HCT116 (cell line): Measurements from ENCODE around the gene PMM1. TPM values are rescaled to one million over a fixed set of nuclear protein-coding genes. Genes with fewer than 3 reads are reported as not detected.
"Not testable (repeated sequence)": the region's sequence is repeated elsewhere in the genome, so short reads cannot be mapped to it uniquely, and the experiment has no call there.

Experiments used
- ATAC-seq: fragments of 200-7000 bp; cut with Tn5 transposase; 2 replicates; pipeline ENCODE4 v1.9.1; 2020; ENCODE audit warnings: mild to moderate bottlenecking, moderate library complexity
- BruUV-seq: library from RNA; stranded (reverse); fragments of 400-500 nt; replicated peaks from 2 replicates; lab custom pipeline; 2021; lab: Mats Ljungman, UMichigan
- CTCF ChIA-PET: fragments of 300-600 bp; sonication (Branson Sonifier 250); formaldehyde crosslinking; loops from one replicate; lab custom pipeline; 2021; ENCODE audit warnings: antibody characterized with exemption; lab: Charles Lee
- POLR2A ChIA-PET: fragments of 300-600, 350-600 bp; sonication (Branson Sonifier 250); formaldehyde crosslinking; loops from one replicate; lab custom pipeline; 2021; ENCODE audit warnings: antibody characterized with exemption; lab: Charles Lee
- RAD21 ChIA-PET, 2 experiments: fragments of 300-600 bp; sonication (Branson Sonifier 250); formaldehyde crosslinking; loops; one replicate each; lab custom pipeline; 2023; ENCODE audit warnings: low total read pairs in 2 of 2; ENCODE audit not compliant: uncharacterized antibody in 2 of 2, unreplicated experiment in 2 of 2, low non-redundant PET in 1 of 2; lab: Charles Lee
- DNase-seq: peaks from one replicate; pipeline ENCODE4 v3.0.0-alpha.2; 2010; ENCODE audit warnings: low read depth, low spot score
- H2AFZ ChIP-seq: fragments of 200-600 bp; shearing (Covaris generic), sonication (generic); 2 replicates; pipeline ENCODE4 v1.6.1; 2017; ENCODE audit warnings: low read depth, mixed run types, mixed read lengths, antibody characterized with exemption, low read length; ENCODE audit not compliant: poor library complexity, severe bottlenecking
- H3K27ac ChIP-seq: 2 replicates; pipeline ENCODE4 v1.5.1; 2012; ENCODE audit warnings: low read depth, low read length
- H3K27me3 ChIP-seq: fragments of 200-600 bp; sonication (generic); 2 replicates; pipeline ENCODE4 v1.6.1; 2016; ENCODE audit warnings: mixed run types, low read length, mixed read lengths; ENCODE audit not compliant: insufficient read depth
- H3K36me3 ChIP-seq, 2 experiments: fragments of 200-500 bp in 1 of 2; fragments of 200-600 bp in 1 of 2; sonication (Bioruptor generic) in 1 of 2; sonication (generic) in 1 of 2; 2 replicates each; pipeline versions ENCODE4 v1.5.1 to v1.6.1; 2014 to 2016; ENCODE audit warnings: low read length in 2 of 2, inconsistent platforms in 1 of 2, mixed read lengths in 1 of 2, mixed run types in 1 of 2; ENCODE audit not compliant: insufficient read depth in 2 of 2, control insufficient read depth in 1 of 2
- H3K4me1 ChIP-seq, 2 experiments: fragments of 200-600 bp in 1 of 2; sonication (generic) in 1 of 2; 2 replicates each; pipeline versions ENCODE4 v1.5.1 to v1.6.1; 2012 to 2017; ENCODE audit warnings: low read length in 2 of 2, inconsistent platforms in 1 of 2, mild to moderate bottlenecking in 1 of 2, mixed read lengths in 1 of 2, mixed run types in 1 of 2, moderate library complexity in 1 of 2; ENCODE audit not compliant: insufficient read depth in 2 of 2, control insufficient read depth in 1 of 2
- H3K4me2 ChIP-seq: fragments of 200-600 bp; sonication (generic); 2 replicates; pipeline ENCODE4 v1.6.1; 2017; ENCODE audit warnings: mixed run types, low read length, mixed read lengths
- H3K4me3 ChIP-seq, 2 experiments: fragments of 200-600 bp in 1 of 2; sonication (generic) in 1 of 2; replicated peaks in 1 of 2; 2 replicates each; pipeline ENCODE4 v1.5.1; 2011 to 2016; ENCODE audit warnings: low read length in 2 of 2, control low read depth in 1 of 2, low read depth in 1 of 2, mild to moderate bottlenecking in 1 of 2, mixed read lengths in 1 of 2, mixed run types in 1 of 2
- H3K79me2 ChIP-seq: fragments of 200-600 bp; sonication (generic); 2 replicates; pipeline ENCODE4 v1.6.1; 2017; ENCODE audit warnings: mild to moderate bottlenecking, mixed run types, low read length, moderate library complexity, mixed read lengths; ENCODE audit not compliant: insufficient read depth
- H3K9ac ChIP-seq: fragments of 200-600 bp; sonication (generic); 2 replicates; pipeline ENCODE4 v1.6.1; 2016; ENCODE audit warnings: low read length, mixed read lengths
- H3K9me2 ChIP-seq: fragments of 200-600 bp; sonication (generic), shearing (Covaris generic); 2 replicates; pipeline ENCODE4 v1.6.1; 2017; ENCODE audit warnings: mixed run types, mild to moderate bottlenecking, moderate library complexity; ENCODE audit not compliant: insufficient read depth
- H3K9me3 ChIP-seq, 2 experiments: fragments of 200-500 bp in 1 of 2; fragments of 200-600 bp in 1 of 2; sonication (Bioruptor generic) in 1 of 2; sonication (generic) in 1 of 2; 2 replicates each; pipeline ENCODE4 v1.6.1; 2014 to 2017; ENCODE audit warnings: low read length in 2 of 2, mixed read lengths in 2 of 2, inconsistent platforms in 1 of 2, low read depth in 1 of 2, mild to moderate bottlenecking in 1 of 2, mixed run types in 1 of 2, moderate library complexity in 1 of 2; ENCODE audit not compliant: control insufficient read depth in 1 of 2, insufficient read depth in 1 of 2
- H4K20me1 ChIP-seq: fragments of 200-600 bp; sonication (generic), shearing (Covaris generic); 2 replicates; pipeline ENCODE4 v1.6.1; 2017; ENCODE audit warnings: mixed run types, mild to moderate bottlenecking, moderate library complexity; ENCODE audit not compliant: insufficient read depth
- RAD21 ChIP-seq: IDR thresholded peaks from 2 replicates; pipeline ENCODE4 v1.6.1; 2012; ENCODE audit warnings: low read depth, mild to moderate bottlenecking
- TCF7L2 ChIP-seq: IDR thresholded peaks from 2 replicates; pipeline ENCODE4 v1.7.0; 2011; ENCODE audit warnings: borderline replicate concordance, inconsistent platforms; ENCODE audit not compliant: insufficient read depth, insufficient read length; ENCODE audit errors: extremely low read depth
- intact Hi-C: fragments of 100-400 bp; cut with micrococcal nuclease; formaldehyde crosslinking; loops from 2 replicates; pipeline ENCODE4 v1.10.0; 2022
- total RNA-seq: library from RNA; stranded (reverse); gene quantifications from one replicate; pipeline ENCODE4 v1.2.1, GENCODE V29; 2021; ENCODE audit not compliant: unreplicated experiment

The PMM1 gene
- total RNA-seq, 1 experiment from 2014 or later, result 31.7 TPM

- RAD21 ChIA-PET, H3K9me3 ChIP-seq, H3K79me2 ChIP-seq, DNase-seq, BruUV-seq, H3K27ac ChIP-seq, intact Hi-C loops, H2AFZ ChIP-seq, H3K4me2 ChIP-seq, H4K20me1 ChIP-seq, H3K9me2 ChIP-seq, ATAC-seq, H3K36me3 ChIP-seq, H3K4me3 ChIP-seq, H3K27me3 ChIP-seq, CTCF ChIA-PET, H3K9ac ChIP-seq: not testable (repeated sequence)
- H3K4me1 ChIP-seq, result peaks cover 9 to 27% of the 10 kb centered on the region in 2 experiments; a peak in 3 of 4 replicates
- POLR2A ChIA-PET, result interaction anchor here (0.9 to 1.3 kb wide), 2 partner anchors 27 to 212 kb away, joined by 4 to 6 read pairs; partner anchors contain the start of genes DESI1, TEF and XRCC6
Measured at GRCh38 chr22:41593336-41593960, 3.8 kb upstream of the PMM1 start.

GRCh38 chr22:41587347-41587723, 2.3 kb downstream of the PMM1 start:
- no peaks in the 10 kb centered on the region for H3K36me3 ChIP-seq
- DNase-seq (no peak), ATAC-seq (no peak)
- H3K9me3 ChIP-seq, result no peaks in the 10 kb centered on the region
- BruUV-seq, result no TSS peak
- POLR2A ChIA-PET, result no interaction called here
- H3K4me2 ChIP-seq, result peak overlapping the region; percentile 99; the same call in 1 of the 2 replicates
- H3K9me2 ChIP-seq, result no peaks in the 10 kb centered on the region
- H3K27ac ChIP-seq, result no peak overlapping the region
- H3K4me3 ChIP-seq, result no peak overlapping the region
- RAD21 ChIA-PET, result no interaction called here
- no peak overlapping the region for H3K9ac ChIP-seq
- H4K20me1 ChIP-seq, result no peaks in the 10 kb centered on the region
- peaks cover 11% of the 10 kb centered on the region; the same call in 1 of the 2 replicates for H3K79me2 ChIP-seq
- TF ChIP-seq RAD21 (no peak), TCF7L2 (no peak)
- H3K27me3 ChIP-seq, result no peaks in the 10 kb centered on the region
- H3K4me1 ChIP-seq, result peaks cover 19 to 27% of the 10 kb centered on the region in 2 experiments; a peak in 3 of 4 replicates
- intact Hi-C loops, result no loop called here
- no peak overlapping the region for H2AFZ ChIP-seq
- CTCF ChIA-PET, result no interaction called here
